IMR-90 (cell line): ENCODE results near the gene SSH2.
"Not testable (repeated sequence)": the region's sequence is repeated elsewhere in the genome, so short reads cannot be mapped to it uniquely, and the experiment has no call there.

Experiments
- CEBPB ChIP-seq: IDR thresholded peaks from 2 replicates; pipeline ENCODE4 v1.6.1; 2012; ENCODE audit warnings: low read depth, low read length, improper control_type of control experiment
- POLR2A ChIP-seq: IDR thresholded peaks from 2 replicates; pipeline ENCODE4 v1.6.1; 2012; ENCODE audit warnings: mild to moderate bottlenecking, low read depth, low read length
- TF ChIP-seq, protein P1 (sequence below): conservative IDR thresholded peaks from 2 replicates; pipeline ENCODE4 v1.5.1; 2012; ENCODE audit warnings: mild to moderate bottlenecking, low read depth, low read length, improper control_type of control experiment
- TF ChIP-seq, protein P2 (sequence below): fragments of 150-350 bp; IDR thresholded peaks from 2 replicates; pipeline ENCODE4 v1.6.1; 2016; ENCODE audit warnings: low read depth, mild to moderate bottlenecking, low read length, moderate library complexity, borderline replicate concordance

DNA sequence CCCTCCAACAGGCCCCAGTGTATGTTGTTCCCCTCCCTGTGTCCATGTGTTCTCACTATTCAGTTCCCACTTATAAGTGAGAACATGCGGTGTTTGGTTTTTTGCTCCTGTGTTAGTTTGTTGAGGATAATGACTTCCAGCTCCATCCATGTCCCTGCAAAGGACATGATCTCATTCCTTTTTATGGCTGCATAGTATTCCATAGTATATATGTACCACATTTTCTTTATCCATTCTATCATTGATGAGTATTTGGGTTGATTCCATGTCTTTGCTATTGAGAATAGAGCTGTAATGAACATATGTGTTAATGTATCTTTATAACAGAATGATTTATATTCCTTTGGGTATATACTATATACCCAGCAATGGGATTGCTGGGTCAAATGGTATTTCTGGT, 27.5 kb upstream of the SSH2 start:
- TF ChIP-seq, protein P1, sequence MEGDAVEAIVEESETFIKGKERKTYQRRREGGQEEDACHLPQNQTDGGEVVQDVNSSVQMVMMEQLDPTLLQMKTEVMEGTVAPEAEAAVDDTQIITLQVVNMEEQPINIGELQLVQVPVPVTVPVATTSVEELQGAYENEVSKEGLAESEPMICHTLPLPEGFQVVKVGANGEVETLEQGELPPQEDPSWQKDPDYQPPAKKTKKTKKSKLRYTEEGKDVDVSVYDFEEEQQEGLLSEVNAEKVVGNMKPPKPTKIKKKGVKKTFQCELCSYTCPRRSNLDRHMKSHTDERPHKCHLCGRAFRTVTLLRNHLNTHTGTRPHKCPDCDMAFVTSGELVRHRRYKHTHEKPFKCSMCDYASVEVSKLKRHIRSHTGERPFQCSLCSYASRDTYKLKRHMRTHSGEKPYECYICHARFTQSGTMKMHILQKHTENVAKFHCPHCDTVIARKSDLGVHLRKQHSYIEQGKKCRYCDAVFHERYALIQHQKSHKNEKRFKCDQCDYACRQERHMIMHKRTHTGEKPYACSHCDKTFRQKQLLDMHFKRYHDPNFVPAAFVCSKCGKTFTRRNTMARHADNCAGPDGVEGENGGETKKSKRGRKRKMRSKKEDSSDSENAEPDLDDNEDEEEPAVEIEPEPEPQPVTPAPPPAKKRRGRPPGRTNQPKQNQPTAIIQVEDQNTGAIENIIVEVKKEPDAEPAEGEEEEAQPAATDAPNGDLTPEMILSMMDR, result not testable (repeated sequence)
- not testable (repeated sequence) for TF ChIP-seq POLR2A, CEBPB
- TF ChIP-seq, protein P2, sequence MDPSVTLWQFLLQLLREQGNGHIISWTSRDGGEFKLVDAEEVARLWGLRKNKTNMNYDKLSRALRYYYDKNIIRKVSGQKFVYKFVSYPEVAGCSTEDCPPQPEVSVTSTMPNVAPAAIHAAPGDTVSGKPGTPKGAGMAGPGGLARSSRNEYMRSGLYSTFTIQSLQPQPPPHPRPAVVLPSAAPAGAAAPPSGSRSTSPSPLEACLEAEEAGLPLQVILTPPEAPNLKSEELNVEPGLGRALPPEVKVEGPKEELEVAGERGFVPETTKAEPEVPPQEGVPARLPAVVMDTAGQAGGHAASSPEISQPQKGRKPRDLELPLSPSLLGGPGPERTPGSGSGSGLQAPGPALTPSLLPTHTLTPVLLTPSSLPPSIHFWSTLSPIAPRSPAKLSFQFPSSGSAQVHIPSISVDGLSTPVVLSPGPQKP, result not testable (repeated sequence)
